Medulla oblongata (tissue), 1 donor: ENCODE results near the gene SIRT6.
"Not testable (repeated sequence)": the region's sequence is repeated elsewhere in the genome, so short reads cannot be mapped to it uniquely, and the experiment has no call there.

Experiments
- DNase-seq: peaks from one replicate; pipeline ENCODE4 v3.0.0-alpha.2; 2015; ENCODE audit errors: extremely low spot score

The SIRT6 gene

GRCh38 chr19:4136680-4137088 is 45.7 kb downstream of the SIRT6 start:
- DNase-seq, result no peak

- not testable (repeated sequence) for DNase-seq
Measured at GRCh38 chr19:4135386-4135785, 47.0 kb downstream of the SIRT6 start.

- DNase-seq, result no peak
Measured at GRCh38 chr19:4134351-4134750, 48.0 kb downstream of the SIRT6 start.

- DNase-seq, result no peak
Measured at GRCh38 chr19:4130744-4131438, 51.5 kb downstream of the SIRT6 start.

- not testable (repeated sequence) for DNase-seq
Measured at GRCh38 chr19:4129050-4129449, 53.3 kb downstream of the SIRT6 start.

GRCh38 chr19:4127322-4127721 is 55.0 kb downstream of the SIRT6 start:
- DNase-seq, result not testable (repeated sequence)

- no peak for DNase-seq
Measured at GRCh38 chr19:4124638-4125037, 57.7 kb downstream of the SIRT6 start.
